Measurements from ENCODE around the gene ABHD13. TPM values are rescaled to one million over a fixed set of nuclear protein-coding genes. Genes with fewer than 3 reads are reported as not detected.

Gene ABHD13
- total RNA-seq, 2 donors from 2014 or later: 8.0 to 10.2 TPM

GRCh38 chr13:108249150-108249549, 31.0 kb downstream of the ABHD13 start:
- Mint-ChIP-seq H3K4me1 (no peaks in the 10 kb centered on the region), H3K27me3 (ENCODE audit: insufficient read depth) (no peaks in the 10 kb centered on the region), H3K27ac (no peak overlapping the region), H3K36me3 (ENCODE audit: low read depth) (no peaks in the 10 kb centered on the region), H3K4me3 (no peak overlapping the region), H3K9me3 (peaks cover 9% of the 10 kb centered on the region)
- Histone ChIP-seq H3K9ac (ENCODE audit: extremely low read depth, low read length, poor library complexity, severe bottlenecking) (no peak overlapping the region), H3K36me3 (ENCODE audit: control insufficient read depth, insufficient read depth, low read length) (no peaks in the 10 kb centered on the region), H3K9me3 (ENCODE audit: control insufficient read depth, low read length) (no peaks in the 10 kb centered on the region), H3K27me3 (ENCODE audit: control insufficient read depth, insufficient read depth, low read length, poor library complexity, severe bottlenecking) (no peaks in the 10 kb centered on the region), H3K27ac (ENCODE audit: low read depth, low read length) (no peak overlapping the region), H3K4me3 (ENCODE audit: low read length) (no peak overlapping the region), H3K4me1 (ENCODE audit: control insufficient read depth, insufficient read depth, low read length) (no peaks in the 10 kb centered on the region)
- DNase-seq: no peak
- TF ChIP-seq CTCF (conservative IDR thresholded peaks at IDR 0.05): no peak
- WGBS, 2 experiments (ENCODE audit: insufficient coverage in 1 of 2, insufficient read length in 1 of 2): 96% methylated on average over 3 of the region's 4 CpGs; no CpG with 5 or more reads in 1 of the 2 experiments

GRCh38 chr13:108257248-108257647, 39.1 kb downstream of the ABHD13 start:
- H3K36me3 ChIP-seq (ENCODE audit: control insufficient read depth, insufficient read depth, low read length): no peaks in the 10 kb centered on the region
- 90 to 100% methylated on average over 1 to 2 of the region's 2 CpGs for WGBS, 2 experiments (ENCODE audit: insufficient coverage in 1 of 2, insufficient read length in 1 of 2)
- Mint-ChIP-seq H3K36me3 (ENCODE audit: low read depth) (peaks cover 1% of the 10 kb centered on the region), H3K27me3 (ENCODE audit: insufficient read depth) (no peaks in the 10 kb centered on the region), H3K9me3 (peaks cover 4% of the 10 kb centered on the region), H3K27ac (no peak overlapping the region), H3K4me3 (no peak overlapping the region), H3K4me1 (no peaks in the 10 kb centered on the region)
- H3K4me3 ChIP-seq (ENCODE audit: low read length): no peak overlapping the region
- no peaks in the 10 kb centered on the region for H3K4me1 ChIP-seq (ENCODE audit: control insufficient read depth, insufficient read depth, low read length)
- DNase-seq: no peak
- H3K9me3 ChIP-seq (ENCODE audit: control insufficient read depth, low read length): no peaks in the 10 kb centered on the region
- H3K9ac ChIP-seq (ENCODE audit: extremely low read depth, low read length, poor library complexity, severe bottlenecking): no peak overlapping the region
- no peaks in the 10 kb centered on the region for H3K27me3 ChIP-seq (ENCODE audit: control insufficient read depth, insufficient read depth, low read length, poor library complexity, severe bottlenecking)
- TF ChIP-seq CTCF (conservative IDR thresholded peaks at IDR 0.05): no peak
- no peak overlapping the region for H3K27ac ChIP-seq (ENCODE audit: low read depth, low read length)

- Mint-ChIP-seq H3K27ac (no peak overlapping the region), H3K27me3 (ENCODE audit: insufficient read depth) (no peaks in the 10 kb centered on the region), H3K9me3 (no peaks in the 10 kb centered on the region), H3K36me3 (ENCODE audit: low read depth) (peaks cover 2% of the 10 kb centered on the region), H3K4me1 (no peaks in the 10 kb centered on the region), H3K4me3 (no peak overlapping the region)
- no peak overlapping the region for H3K9ac ChIP-seq (ENCODE audit: extremely low read depth, low read length, poor library complexity, severe bottlenecking)
- TF ChIP-seq CTCF (conservative IDR thresholded peaks at IDR 0.05): no peak
- H3K9me3 ChIP-seq (ENCODE audit: control insufficient read depth, low read length): no peaks in the 10 kb centered on the region
- H3K4me1 ChIP-seq (ENCODE audit: control insufficient read depth, insufficient read depth, low read length): no peaks in the 10 kb centered on the region
- no peaks in the 10 kb centered on the region for H3K36me3 ChIP-seq (ENCODE audit: control insufficient read depth, insufficient read depth, low read length)
- no peaks in the 10 kb centered on the region for H3K27me3 ChIP-seq (ENCODE audit: control insufficient read depth, insufficient read depth, low read length, poor library complexity, severe bottlenecking)
- 93 to 96% methylated on average over 3 to 8 of the region's 9 CpGs for WGBS, 2 experiments (ENCODE audit: insufficient coverage in 1 of 2, insufficient read length in 1 of 2)
- H3K4me3 ChIP-seq (ENCODE audit: low read length): no peak overlapping the region
- no peak for DNase-seq
- H3K27ac ChIP-seq (ENCODE audit: low read depth, low read length): no peak overlapping the region
These were observed 45.6 kb downstream of the ABHD13 start for GRCh38 chr13:108263621-108264355.

All from endodermal cell (in vitro differentiated cells).